SK-MEL-5 (cell line): ENCODE data around the gene ERGIC1. TPM values are rescaled to one million over a fixed set of nuclear protein-coding genes. Genes with fewer than 3 reads are reported as not detected.
"Not testable (repeated sequence)": the region's sequence is repeated elsewhere in the genome, so short reads cannot be mapped to it uniquely, and the experiment has no call there.

Experiments used
- DNase-seq: peaks from one replicate; pipeline ENCODE4 v3.0.0-alpha.2; 2016; ENCODE audit warnings: low read depth, low spot score
- in situ Hi-C: cut with HindIII; loops from 2 replicates; pipeline ENCODE4 v1.10.0; 2016; ENCODE audit warnings: low sequenced_read_pairs, high pct_unique_total_duplicates, low pct_unique_long_range_greater_than_20kb
- polyA plus RNA-seq, 2 experiments: library from polyadenylated mRNA; depleted of rRNA; stranded (reverse); fragments of >200 nt; gene quantifications; 2 replicates each; pipeline ENCODE4 v1.2.3, GENCODE V29; 2015
- total RNA-seq: library from RNA; depleted of rRNA; stranded (reverse); fragments of >200 nt; shearing (Covaris generic); gene quantifications from 2 replicates; pipeline ENCODE4 v1.2.3, GENCODE V29; 2014; rRNA removed

Gene ERGIC1
- total RNA-seq = 91.3 and 98.4 TPM in 2 replicates
- 118 and 146 TPM in 2 replicates for polyA plus RNA-seq (2015; cell fraction: cytosol; rRNA removed)
- polyA plus RNA-seq (2015; cell fraction: nucleus; rRNA removed) = 79.4 and 81.7 TPM in 2 replicates

- in situ Hi-C loops = no loop called here
- DNase-seq = peak; percentile 79
Measured at GRCh38 chr5:172833686-172834414, at the start of gene ERGIC1. TSS of gene ERGIC1 (plus strand) at chr5:172834251. CDS start at chr5:172834414, 163 bp downstream.

- in situ Hi-C loops = no loop called here
Measured at GRCh38 chr5:172785429-172786088, 48.5 kb upstream of the ERGIC1 start.

GRCh38 chr5:172786736-172787462 is 47.2 kb upstream of the ERGIC1 start:
- in situ Hi-C loops = no loop called here
- DNase-seq = no peak

More at GRCh38 chr5:172785429-172786088, 48.5 kb upstream of the ERGIC1 start:
- no peak for DNase-seq

GRCh38 chr5:172787538-172787937 is 46.5 kb upstream of the ERGIC1 start:
- in situ Hi-C loops, DNase-seq: not testable (repeated sequence)

GRCh38 chr5:172788771-172789686 is 45.0 kb upstream of the ERGIC1 start:
- DNase-seq = no peak
- in situ Hi-C loops = no loop called here

- DNase-seq = no peak
- in situ Hi-C loops = no loop called here
Measured at GRCh38 chr5:172789687-172790495, 44.2 kb upstream of the ERGIC1 start.

- DNase-seq = no peak
- in situ Hi-C loops = no loop called here
Measured at GRCh38 chr5:172790496-172790889, 43.6 kb upstream of the ERGIC1 start.

- in situ Hi-C loops = no loop called here
- DNase-seq = no peak
Measured at GRCh38 chr5:172791286-172791685, 42.8 kb upstream of the ERGIC1 start.

- in situ Hi-C loops = no loop called here
- no peak for DNase-seq
Measured at GRCh38 chr5:172791726-172792445, 42.2 kb upstream of the ERGIC1 start.

- no peak for DNase-seq
- in situ Hi-C loops = no loop called here
Measured at GRCh38 chr5:172792701-172793570, 41.1 kb upstream of the ERGIC1 start.

- in situ Hi-C loops = no loop called here
- no peak for DNase-seq
Measured at GRCh38 chr5:172793577-172794488, 40.2 kb upstream of the ERGIC1 start.

GRCh38 chr5:172795318-172795977 is 38.6 kb upstream of the ERGIC1 start:
- in situ Hi-C loops = no loop called here
- DNase-seq = no peak

GRCh38 chr5:172796306-172796705 is 37.7 kb upstream of the ERGIC1 start:
- in situ Hi-C loops = no loop called here
- DNase-seq = no peak

- DNase-seq = no peak
- in situ Hi-C loops = no loop called here
Measured at GRCh38 chr5:172797771-172798191, 36.3 kb upstream of the ERGIC1 start.
